BE2C (cell line): Measurements from ENCODE around the gene UBAC1.

ENCODE experiments used
- DNase-seq: peaks from one replicate; pipeline ENCODE4 v3.0.0-alpha.2; 2020
- H3K27me3 ChIP-seq: fragments of 250-450 bp; sonication (Bioruptor Pico); 2 replicates; pipeline ENCODE4 v1.5.1; 2020; ENCODE audit warnings: mild to moderate bottlenecking
- H3K36me3 ChIP-seq: fragments of 250-450 bp; sonication (Bioruptor Pico); 2 replicates; pipeline ENCODE4 v1.5.1; 2020; ENCODE audit warnings: mild to moderate bottlenecking
- H3K4me1 ChIP-seq: fragments of 250-450 bp; sonication (Bioruptor Pico); 2 replicates; pipeline ENCODE4 v1.5.1; 2020
- H3K4me3 ChIP-seq: 2 replicates; pipeline ENCODE4 v1.5.1; 2011; ENCODE audit warnings: low read depth, low read length
- H3K9me3 ChIP-seq: fragments of 250-450 bp; sonication (Bioruptor Pico); 2 replicates; pipeline ENCODE4 v1.5.1; 2020
- CTCF ChIP-seq: IDR thresholded peaks from 2 replicates; pipeline ENCODE4 v1.5.1; 2012; ENCODE audit warnings: mild to moderate bottlenecking, low read depth, low read length

The UBAC1 gene

GRCh38 chr9:136007276-136007933 is 46.2 kb upstream of the UBAC1 start:
- peaks cover 11% of the 10 kb centered on the region for H3K4me1 ChIP-seq

GRCh38 chr9:136006169-136006568 is 45.0 kb upstream of the UBAC1 start:
- no peak for DNase-seq
- TF ChIP-seq CTCF, result no peak
- Histone ChIP-seq H3K36me3 (no peaks in the 10 kb centered on the region), H3K4me1 (peaks cover 4% of the 10 kb centered on the region), H3K4me3 (no peak overlapping the region), H3K9me3 (no peaks in the 10 kb centered on the region), H3K27me3 (no peaks in the 10 kb centered on the region)

More at GRCh38 chr9:136007276-136007933, 46.2 kb upstream of the UBAC1 start:
- no peaks in the 10 kb centered on the region for H3K9me3 ChIP-seq
- no peaks in the 10 kb centered on the region for H3K36me3 ChIP-seq
- H3K27me3 ChIP-seq, result no peaks in the 10 kb centered on the region
- H3K4me3 ChIP-seq, result no peak overlapping the region
- DNase-seq, result no peak
- no peak for TF ChIP-seq CTCF

DNA sequence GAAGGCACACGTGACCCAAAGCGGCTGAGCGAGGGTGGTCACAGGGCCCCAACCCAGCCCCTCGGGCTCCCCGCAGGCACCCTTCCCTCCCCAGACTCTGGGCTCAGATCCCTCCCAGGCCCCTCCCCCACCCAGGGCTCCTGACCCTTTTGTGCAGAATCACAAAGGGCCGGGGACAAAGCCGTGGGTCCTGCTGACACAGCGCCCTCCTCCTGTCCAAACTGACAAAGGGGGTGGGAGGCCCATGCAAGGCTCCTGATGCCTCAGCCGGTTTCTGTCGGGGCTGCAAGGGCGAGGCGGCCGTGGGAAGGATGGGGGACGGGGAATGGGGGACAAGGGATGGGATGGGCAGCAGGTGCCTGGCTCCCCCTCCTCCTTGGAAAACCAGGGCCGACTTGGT is 43.5 kb upstream of the UBAC1 start:
- H3K9me3 ChIP-seq, result no peaks in the 10 kb centered on the region

GRCh38 chr9:136004219-136004618 is 43.0 kb upstream of the UBAC1 start:
- no peaks in the 10 kb centered on the region for H3K27me3 ChIP-seq
- no peak for TF ChIP-seq CTCF
- DNase-seq, result no peak
- H3K9me3 ChIP-seq, result no peaks in the 10 kb centered on the region
- peaks cover 4% of the 10 kb centered on the region for H3K4me1 ChIP-seq
- no peak overlapping the region for H3K4me3 ChIP-seq
- H3K36me3 ChIP-seq, result no peaks in the 10 kb centered on the region

More for the DNA sequence above, 43.5 kb upstream of the UBAC1 start:
- H3K4me1 ChIP-seq, result peaks cover 4% of the 10 kb centered on the region
- DNase-seq, result no peak
- no peaks in the 10 kb centered on the region for H3K27me3 ChIP-seq
- TF ChIP-seq CTCF, result no peak
- no peak overlapping the region for H3K4me3 ChIP-seq
- H3K36me3 ChIP-seq, result no peaks in the 10 kb centered on the region

- H3K36me3 ChIP-seq, result no peaks in the 10 kb centered on the region
- no peaks in the 10 kb centered on the region for H3K9me3 ChIP-seq
- H3K4me1 ChIP-seq, result peaks cover 4% of the 10 kb centered on the region
- DNase-seq, result no peak
- TF ChIP-seq CTCF, result no peak
- no peak overlapping the region for H3K4me3 ChIP-seq
- H3K27me3 ChIP-seq, result no peaks in the 10 kb centered on the region
Observed at GRCh38 chr9:136003411-136004218, 42.4 kb upstream of the UBAC1 start.

GRCh38 chr9:136002881-136003280 is 41.7 kb upstream of the UBAC1 start:
- DNase-seq, result no peak
- Histone ChIP-seq H3K27me3 (no peaks in the 10 kb centered on the region), H3K4me1 (no peaks in the 10 kb centered on the region), H3K4me3 (no peak overlapping the region), H3K36me3 (no peaks in the 10 kb centered on the region), H3K9me3 (no peaks in the 10 kb centered on the region)
- TF ChIP-seq CTCF, result no peak
